Omental fat pad (tissue), 4 donors: ENCODE results near the gene EEPD1. TPM values are rescaled to one million over a fixed set of nuclear protein-coding genes. Genes with fewer than 3 reads are reported as not detected.

ENCODE experiments used
- ATAC-seq: fragments of 150-250 bp; one replicate; pipeline ENCODE4 v1.9.1; 2016; ENCODE audit warnings: mild to moderate bottlenecking, moderate library complexity; ENCODE audit not compliant: low FRiP score
- DNase-seq: peaks from one replicate; pipeline ENCODE4 v3.0.0-alpha.2; 2019; ENCODE audit warnings: low spot score
- CTCF ChIP-seq, 3 donors: fragments of 450-650 bp; IDR thresholded peaks; one replicate each; pipeline ENCODE4 v1.5.1; 2016 to 2017; ENCODE audit warnings: antibody characterized with exemption in 3 of 3, mild to moderate bottlenecking in 3 of 3, moderate library complexity in 2 of 3
- total RNA-seq, 4 donors: library from RNA; depleted of rRNA; stranded (reverse); fragments of >200 nt; gene quantifications; one replicate each; pipeline ENCODE4 v1.1.0, GENCODE V29; 2016

The EEPD1 gene
- total RNA-seq, 4 donors from 2014 or later = 6.5 to 23.0 (median 20.1) TPM

GRCh38 chr7:36264913-36265516, 112.0 kb downstream of the EEPD1 start:
- TF ChIP-seq CTCF (IDR thresholded peaks at IDR 0.05) = no peak
- DNase-seq = no peak

GRCh38 chr7:36265680-36266079, 112.6 kb downstream of the EEPD1 start:
- DNase-seq (no peak), ATAC-seq (no peak)
- TF ChIP-seq CTCF (IDR thresholded peaks at IDR 0.05) = no peak

More at GRCh38 chr7:36264913-36265516, 112.0 kb downstream of the EEPD1 start:
- ATAC-seq = no peak

- DNase-seq = no peak
- no peak for TF ChIP-seq CTCF (IDR thresholded peaks at IDR 0.05)
- ATAC-seq = no peak
Measured at GRCh38 chr7:36266190-36266589, 113.1 kb downstream of the EEPD1 start.

GRCh38 chr7:36266683-36267082, 113.6 kb downstream of the EEPD1 start:
- ATAC-seq (no peak), DNase-seq (no peak)
- no peak for TF ChIP-seq CTCF (IDR thresholded peaks at IDR 0.05)

- DNase-seq (no peak), ATAC-seq (no peak)
- no peak for TF ChIP-seq CTCF (IDR thresholded peaks at IDR 0.05)
Measured at GRCh38 chr7:36272211-36272566, 119.1 kb downstream of the EEPD1 start.

- no peak for DNase-seq
Measured at GRCh38 chr7:36272567-36273269, 119.7 kb downstream of the EEPD1 start.

More at GRCh38 chr7:36272567-36273269, 119.7 kb downstream of the EEPD1 start:
- ATAC-seq = peak; percentile 44
- no peak for TF ChIP-seq CTCF (IDR thresholded peaks at IDR 0.05)
